GM13977 (cell line): ENCODE data around the gene KCND3.

ENCODE experiments used
- DNase-seq: peaks from one replicate; pipeline ENCODE4 v3.0.0; 2012; ENCODE audit warnings: low spot score
- CTCF ChIP-seq: IDR thresholded peaks from 2 replicates; pipeline ENCODE4 v1.5.1; 2012; ENCODE audit warnings: mild to moderate bottlenecking, control low read depth; ENCODE audit not compliant: insufficient read depth; ENCODE audit errors: extremely low read depth, missing control alignments
- in situ Hi-C: fragments of 300-500 bp; cut with MboI; formaldehyde crosslinking; loops from one replicate; pipeline ENCODE4 v1.12.0; 2022; ENCODE audit warnings: low sequenced_read_pairs, low pct_unique_long_range_greater_than_20kb, mixed read lengths, inconsistent platforms; ENCODE audit not compliant: unreplicated experiment

The KCND3 gene

GRCh38 chr1:111738436-111739193, 250.9 kb downstream of the KCND3 start:
- in situ Hi-C loops = no loop called here
- no peak for TF ChIP-seq CTCF
- DNase-seq = peak; percentile 57

- DNase-seq = no peak
- TF ChIP-seq CTCF = no peak
- in situ Hi-C loops = no loop called here
These were observed 251.4 kb downstream of the KCND3 start for GRCh38 chr1:111738133-111738435.

- DNase-seq = no peak
- in situ Hi-C loops = no loop called here
- TF ChIP-seq CTCF = no peak
These were observed 252.0 kb downstream of the KCND3 start for GRCh38 chr1:111737216-111738132.

DNA sequence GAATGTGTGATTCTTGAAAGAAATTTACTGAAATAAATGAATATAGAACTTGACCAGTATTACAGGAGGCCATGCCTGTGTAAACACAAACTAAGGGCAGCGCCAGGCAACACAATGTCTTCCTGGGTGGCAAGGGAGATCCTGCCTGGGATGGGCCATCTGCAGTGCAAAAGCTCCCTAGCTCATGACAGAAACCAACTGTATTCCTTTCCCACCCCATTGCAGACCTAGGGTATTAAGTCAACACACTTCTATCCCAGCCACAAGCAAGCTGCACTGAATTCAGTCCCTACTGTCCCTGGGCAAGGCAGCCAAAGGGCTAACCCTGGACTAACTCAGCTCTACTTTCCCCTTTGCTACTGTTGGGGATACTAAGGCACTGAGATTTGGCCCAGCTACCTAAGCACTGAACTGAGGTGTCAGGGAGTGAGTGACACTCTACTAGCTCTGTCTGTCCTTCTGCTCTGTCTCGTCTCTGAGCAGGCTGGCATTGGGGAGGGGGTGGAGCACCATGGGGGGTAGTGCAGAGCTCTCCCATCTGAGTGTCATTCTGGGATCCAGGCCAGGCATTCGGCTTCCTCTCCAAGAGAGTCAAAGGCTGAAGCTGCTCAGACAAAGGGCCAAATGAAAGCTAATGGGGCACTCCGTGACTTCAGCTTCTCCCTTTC, 252.8 kb downstream of the KCND3 start:
- TF ChIP-seq CTCF = no peak
- DNase-seq = no peak
- in situ Hi-C loops = no loop called here

- DNase-seq = no peak
- in situ Hi-C loops = no loop called here
- TF ChIP-seq CTCF = no peak
These were observed 253.5 kb downstream of the KCND3 start for GRCh38 chr1:111735858-111736544.

- in situ Hi-C loops = no loop called here
- TF ChIP-seq CTCF = no peak
- no peak for DNase-seq
These were observed 254.1 kb downstream of the KCND3 start for GRCh38 chr1:111735321-111735720.
